A549 (cell line): ENCODE measurements around the gene TRIM50. TPM values are rescaled to one million over a fixed set of nuclear protein-coding genes. Genes with fewer than 3 reads are reported as not detected.

Experiments used
- ATAC-seq, 2 experiments: fragments of 200-7000 bp in 1 of 2; fragments of >200 bp in 1 of 2; cut with Nextera tagmentation in 1 of 2; cut with Tn5 transposase in 1 of 2; 3 replicates each; pipeline versions ENCODE4 v1.8.0 to v1.9.1; 2018 to 2020; ENCODE audit warnings: mild to moderate bottlenecking in 1 of 2, moderate library complexity in 1 of 2
- CTCF ChIA-PET: fragments of 300-600 bp; sonication (Branson Sonifier 250); formaldehyde crosslinking; extraction: SDS; loops from one replicate; lab custom pipeline; 2021; ENCODE audit warnings: antibody characterized with exemption, inconsistent platforms; lab: Yijun Ruan, JAX
- POLR2A ChIA-PET: fragments of 350-600 bp; formaldehyde crosslinking; extraction: SDS; loops from one replicate; lab custom pipeline; 2021; ENCODE audit warnings: antibody characterized with exemption, inconsistent platforms; lab: Yijun Ruan, JAX
- DNase-seq, 2 experiments: peaks; one replicate each; pipeline versions ENCODE4 v3.0.0 to v3.0.0-alpha.2; 2011 to 2016; ENCODE audit warnings: low read depth in 1 of 2, low spot score in 1 of 2
- FAIRE-seq: peaks from 2 replicates; lab custom pipeline; 2011; peaks lifted over from hg19 to GRCh38; lab: Jason Lieb, UNC
- H3K27ac ChIP-seq, 2 experiments: fragments of >200 bp; sonication (Bioruptor Twin); formaldehyde crosslinking; 3 replicates each; pipeline ENCODE4 v1.5.1; 2016 to 2017
- H3K4me1 ChIP-seq: fragments of >200 bp; sonication (Bioruptor Twin); formaldehyde crosslinking; 3 replicates; pipeline ENCODE4 v1.6.1; 2016
- H3K4me2 ChIP-seq: fragments of >200 bp; sonication (Bioruptor Twin); formaldehyde crosslinking; 3 replicates; pipeline ENCODE4 v1.6.1; 2016
- H3K4me3 ChIP-seq: fragments of >200 bp; sonication (Bioruptor Twin); formaldehyde crosslinking; 3 replicates; pipeline ENCODE4 v1.5.1; 2016
- H3K9me3 ChIP-seq: fragments of >200 bp; sonication (Bioruptor Twin); formaldehyde crosslinking; 3 replicates; pipeline ENCODE4 v1.6.1; 2016
- BHLHE40 ChIP-seq: IDR thresholded peaks from 2 replicates; pipeline ENCODE4 v1.6.1; 2012; ENCODE audit warnings: low read depth, low read length, inconsistent platforms
- CHD2 ChIP-seq: fragments of 150-350 bp; IDR thresholded peaks from 2 replicates; pipeline ENCODE4 v1.6.1; 2014; ENCODE audit warnings: low read length; ENCODE audit not compliant: partially characterized antibody
- CHD4 ChIP-seq: fragments of 200-600 bp; sonication (generic); IDR thresholded peaks from 2 replicates; pipeline ENCODE4 v1.6.1; 2016; ENCODE audit warnings: antibody characterized with exemption, mild to moderate bottlenecking, borderline replicate concordance
- EHF ChIP-seq: fragments of 250-450 bp; sonication (Bioruptor Pico); IDR thresholded peaks from 2 replicates; pipeline ENCODE4 v1.5.0; 2020; ENCODE audit warnings: mild to moderate bottlenecking
- EHMT2 ChIP-seq: fragments of 200-600 bp; sonication (generic); IDR thresholded peaks from 2 replicates; pipeline ENCODE4 v1.6.1; 2016; ENCODE audit warnings: antibody characterized with exemption, low read depth, mild to moderate bottlenecking, moderate library complexity
- FOSL2 ChIP-seq, 2 experiments: fragments of 450-650 bp in 1 of 2; fragments of >200 bp in 1 of 2; sonication (Bioruptor Twin) in 1 of 2; formaldehyde crosslinking; IDR thresholded peaks; 2 replicates each; pipeline versions ENCODE4 v1.5.0 to v1.6.1; 2016 to 2020; ENCODE audit warnings: mild to moderate bottlenecking in 1 of 2, moderate library complexity in 1 of 2
- HDAC2 ChIP-seq: fragments of 200-600 bp; sonication (generic); IDR thresholded peaks from 2 replicates; pipeline ENCODE4 v1.6.1; 2016
- HOXA7 ChIP-seq: fragments of 250-450 bp; sonication (Bioruptor Pico); IDR thresholded peaks from 2 replicates; pipeline ENCODE4 v1.5.0; 2020; ENCODE audit warnings: mild to moderate bottlenecking, moderate library complexity
- HOXB13 ChIP-seq: fragments of 250-450 bp; sonication (Bioruptor Pico); IDR thresholded peaks from 2 replicates; pipeline ENCODE4 v1.5.0; 2020; ENCODE audit warnings: low read depth, mild to moderate bottlenecking, moderate library complexity
- HOXB5 ChIP-seq: fragments of 250-450 bp; sonication (Bioruptor Pico); IDR thresholded peaks from 2 replicates; pipeline ENCODE4 v1.5.0; 2020; ENCODE audit warnings: mild to moderate bottlenecking, moderate library complexity
- KDM1A ChIP-seq: fragments of 200-600 bp; sonication (generic); IDR thresholded peaks from 2 replicates; pipeline ENCODE4 v1.6.1; 2016; ENCODE audit warnings: low read depth, mild to moderate bottlenecking
- MAFK ChIP-seq: fragments of 450-650 bp; IDR thresholded peaks from 2 replicates; pipeline ENCODE4 v1.6.1; 2014; ENCODE audit not compliant: partially characterized antibody
- MAZ ChIP-seq: fragments of 150-350 bp; IDR thresholded peaks from 2 replicates; pipeline ENCODE4 v1.6.1; 2014; ENCODE audit warnings: antibody characterized with exemption, low read depth, low read length, borderline replicate concordance
- NFE2L2 ChIP-seq: fragments of 150-350 bp; conservative IDR thresholded peaks from 2 replicates; pipeline ENCODE4 v1.6.1; 2014; ENCODE audit warnings: low read length
- NPAS2 ChIP-seq: fragments of 250-450 bp; sonication (Bioruptor Pico); IDR thresholded peaks from 2 replicates; pipeline ENCODE4 v1.8.0; 2022; ENCODE audit warnings: mild to moderate bottlenecking, moderate library complexity, borderline replicate concordance
- POLR2AphosphoS2 ChIP-seq: conservative IDR thresholded peaks from 2 replicates; pipeline ENCODE4 v1.6.1; 2012; ENCODE audit warnings: low read length, improper control_type of control experiment, inconsistent platforms
- RAD21 ChIP-seq, 2 experiments: fragments of >200 bp in 1 of 2; sonication (Bioruptor Twin) in 1 of 2; formaldehyde crosslinking in 1 of 2; IDR thresholded peaks in 1 of 2; conservative IDR thresholded peaks in 1 of 2; 2 replicates in 1 of 2; 3 replicates in 1 of 2; pipeline ENCODE4 v1.6.1; 2012 to 2018; ENCODE audit warnings: inconsistent platforms in 1 of 2
- RARB ChIP-seq: fragments of 250-450 bp; sonication (Bioruptor Pico); IDR thresholded peaks from 2 replicates; pipeline ENCODE4 v1.8.0; 2021; ENCODE audit warnings: mild to moderate bottlenecking, moderate library complexity
- RCOR1 ChIP-seq: fragments of 150-350 bp; IDR thresholded peaks from 2 replicates; pipeline ENCODE4 v1.6.1; 2014; ENCODE audit warnings: antibody characterized with exemption, low read length, low read depth
- WGBS: methylation state at CpG from one replicate; pipeline ENCODE4 v1.1.6; 2017; ENCODE audit errors: missing lambda C conversion rate; 5-methylcytosine and 5-hydroxymethylcytosine counted together
- polyA plus RNA-seq, 4 experiments: library from polyadenylated mRNA; depleted of rRNA in 3 of 4; stranded (reverse); fragments of >200 nt; fragmentation: RNase III in 1 of 4; extraction: RNeasy Plus Mini Kit Qiagen cat#74134 plus additional on column Dnase treatment in 1 of 4; gene quantifications; 2 replicates in 3 of 4; 3 replicates in 1 of 4; pipeline ENCODE4 v1.2.3, GENCODE V29; 2011 to 2017
- TF ChIP-seq, protein P1 (sequence below): fragments of 450-650 bp; IDR thresholded peaks from 2 replicates; pipeline ENCODE4 v1.6.1; 2014; ENCODE audit warnings: antibody characterized with exemption
- TF ChIP-seq, protein P2 (sequence below): IDR thresholded peaks from 2 replicates; pipeline ENCODE4 v1.6.1; 2012
- TF ChIP-seq, protein P3 (sequence below): fragments of 250-450 bp; sonication (Bioruptor Pico); IDR thresholded peaks from 2 replicates; pipeline ENCODE4 v1.5.0; 2021; ENCODE audit warnings: mild to moderate bottlenecking, moderate library complexity, borderline replicate concordance
- TF ChIP-seq, protein P4 (sequence below): fragments of 200-600 bp; sonication (generic); IDR thresholded peaks from 2 replicates; pipeline ENCODE4 v1.6.1; 2016; ENCODE audit warnings: antibody characterized with exemption, mild to moderate bottlenecking, moderate library complexity
- TF ChIP-seq, protein P5 (sequence below): fragments of >200 bp; sonication (Bioruptor Twin); formaldehyde crosslinking; IDR thresholded peaks from 2 replicates; pipeline ENCODE4 v1.6.1; 2016

TRIM50 gene
- polyA plus RNA-seq, 2 of the 4 experiments (the other 2 are of a cell fraction), result not detected

DNA sequence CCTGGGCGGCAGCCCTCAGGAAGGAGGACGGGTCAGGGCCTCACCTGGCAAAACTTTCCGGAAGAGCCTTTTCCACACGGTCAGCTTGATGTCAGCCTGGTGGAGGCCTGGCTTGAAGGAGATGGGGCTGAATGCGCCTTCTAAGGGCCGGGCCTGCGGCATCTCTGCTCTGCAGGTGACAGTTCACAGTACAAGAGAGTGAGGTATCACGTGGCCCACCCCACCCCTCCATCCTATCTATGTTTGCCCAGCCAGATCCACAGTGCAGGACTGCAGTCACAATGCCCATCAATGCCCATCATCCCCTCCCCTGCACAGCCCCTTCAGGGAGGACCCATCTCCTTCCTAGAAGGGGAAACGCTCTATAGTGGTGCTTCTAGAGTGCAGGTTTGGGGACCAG lies 11.4 kb downstream of the TRIM50 start:
- ChIA-PET POLR2A (no interaction called here), CTCF (interaction anchor here (1.0 to 2.1 kb wide), 2 partner anchors 15 to 135 kb away, joined by 4 to 6 read pairs; no protein-coding TSS in a partner anchor)
- H3K9me3 ChIP-seq, result no peaks in the 10 kb centered on the region
- no peak overlapping the region for H3K4me3 ChIP-seq
- H3K4me1 ChIP-seq, result no peaks in the 10 kb centered on the region
- TF ChIP-seq, protein P1, sequence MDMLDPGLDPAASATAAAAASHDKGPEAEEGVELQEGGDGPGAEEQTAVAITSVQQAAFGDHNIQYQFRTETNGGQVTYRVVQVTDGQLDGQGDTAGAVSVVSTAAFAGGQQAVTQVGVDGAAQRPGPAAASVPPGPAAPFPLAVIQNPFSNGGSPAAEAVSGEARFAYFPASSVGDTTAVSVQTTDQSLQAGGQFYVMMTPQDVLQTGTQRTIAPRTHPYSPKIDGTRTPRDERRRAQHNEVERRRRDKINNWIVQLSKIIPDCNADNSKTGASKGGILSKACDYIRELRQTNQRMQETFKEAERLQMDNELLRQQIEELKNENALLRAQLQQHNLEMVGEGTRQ, result no peak
- TF ChIP-seq, protein P2, sequence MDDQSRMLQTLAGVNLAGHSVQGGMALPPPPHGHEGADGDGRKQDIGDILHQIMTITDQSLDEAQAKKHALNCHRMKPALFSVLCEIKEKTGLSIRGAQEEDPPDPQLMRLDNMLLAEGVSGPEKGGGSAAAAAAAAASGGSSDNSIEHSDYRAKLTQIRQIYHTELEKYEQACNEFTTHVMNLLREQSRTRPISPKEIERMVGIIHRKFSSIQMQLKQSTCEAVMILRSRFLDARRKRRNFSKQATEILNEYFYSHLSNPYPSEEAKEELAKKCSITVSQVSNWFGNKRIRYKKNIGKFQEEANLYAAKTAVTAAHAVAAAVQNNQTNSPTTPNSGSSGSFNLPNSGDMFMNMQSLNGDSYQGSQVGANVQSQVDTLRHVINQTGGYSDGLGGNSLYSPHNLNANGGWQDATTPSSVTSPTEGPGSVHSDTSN, result no peak
- TF ChIP-seq BHLHE40 (no peak), HOXB5 (CRISPR knock-in tag) (no peak), CHD2 (no peak), RARB (CRISPR knock-in tag) (no peak), EHMT2 (no peak), FOSL2 (IDR thresholded peaks at IDR 0.05) (no peak), FOSL2 (CRISPR knock-in tag; IDR thresholded peaks at IDR 0.05) (no peak), EHF (CRISPR knock-in tag) (no peak), NPAS2 (CRISPR knock-in tag) (no peak), CHD4 (no peak), RAD21 (conservative IDR thresholded peaks at IDR 0.05 in 1 of 2, IDR thresholded peaks at IDR 0.05 in 1 of 2) (no peak), RCOR1 (no peak), HOXA7 (CRISPR knock-in tag) (no peak), KDM1A (no peak), HOXB13 (CRISPR knock-in tag) (no peak)
- TF ChIP-seq, protein P3, sequence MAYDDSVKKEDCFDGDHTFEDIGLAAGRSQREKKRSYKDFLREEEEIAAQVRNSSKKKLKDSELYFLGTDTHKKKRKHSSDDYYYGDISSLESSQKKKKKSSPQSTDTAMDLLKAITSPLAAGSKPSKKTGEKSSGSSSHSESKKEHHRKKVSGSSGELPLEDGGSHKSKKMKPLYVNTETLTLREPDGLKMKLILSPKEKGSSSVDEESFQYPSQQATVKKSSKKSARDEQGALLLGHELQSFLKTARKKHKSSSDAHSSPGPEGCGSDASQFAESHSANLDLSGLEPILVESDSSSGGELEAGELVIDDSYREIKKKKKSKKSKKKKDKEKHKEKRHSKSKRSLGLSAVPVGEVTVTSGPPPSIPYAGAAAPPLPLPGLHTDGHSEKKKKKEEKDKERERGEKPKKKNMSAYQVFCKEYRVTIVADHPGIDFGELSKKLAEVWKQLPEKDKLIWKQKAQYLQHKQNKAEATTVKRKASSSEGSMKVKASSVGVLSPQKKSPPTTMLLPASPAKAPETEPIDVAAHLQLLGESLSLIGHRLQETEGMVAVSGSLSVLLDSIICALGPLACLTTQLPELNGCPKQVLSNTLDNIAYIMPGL (CRISPR knock-in tag), result no peak
- TF ChIP-seq, protein P4, sequence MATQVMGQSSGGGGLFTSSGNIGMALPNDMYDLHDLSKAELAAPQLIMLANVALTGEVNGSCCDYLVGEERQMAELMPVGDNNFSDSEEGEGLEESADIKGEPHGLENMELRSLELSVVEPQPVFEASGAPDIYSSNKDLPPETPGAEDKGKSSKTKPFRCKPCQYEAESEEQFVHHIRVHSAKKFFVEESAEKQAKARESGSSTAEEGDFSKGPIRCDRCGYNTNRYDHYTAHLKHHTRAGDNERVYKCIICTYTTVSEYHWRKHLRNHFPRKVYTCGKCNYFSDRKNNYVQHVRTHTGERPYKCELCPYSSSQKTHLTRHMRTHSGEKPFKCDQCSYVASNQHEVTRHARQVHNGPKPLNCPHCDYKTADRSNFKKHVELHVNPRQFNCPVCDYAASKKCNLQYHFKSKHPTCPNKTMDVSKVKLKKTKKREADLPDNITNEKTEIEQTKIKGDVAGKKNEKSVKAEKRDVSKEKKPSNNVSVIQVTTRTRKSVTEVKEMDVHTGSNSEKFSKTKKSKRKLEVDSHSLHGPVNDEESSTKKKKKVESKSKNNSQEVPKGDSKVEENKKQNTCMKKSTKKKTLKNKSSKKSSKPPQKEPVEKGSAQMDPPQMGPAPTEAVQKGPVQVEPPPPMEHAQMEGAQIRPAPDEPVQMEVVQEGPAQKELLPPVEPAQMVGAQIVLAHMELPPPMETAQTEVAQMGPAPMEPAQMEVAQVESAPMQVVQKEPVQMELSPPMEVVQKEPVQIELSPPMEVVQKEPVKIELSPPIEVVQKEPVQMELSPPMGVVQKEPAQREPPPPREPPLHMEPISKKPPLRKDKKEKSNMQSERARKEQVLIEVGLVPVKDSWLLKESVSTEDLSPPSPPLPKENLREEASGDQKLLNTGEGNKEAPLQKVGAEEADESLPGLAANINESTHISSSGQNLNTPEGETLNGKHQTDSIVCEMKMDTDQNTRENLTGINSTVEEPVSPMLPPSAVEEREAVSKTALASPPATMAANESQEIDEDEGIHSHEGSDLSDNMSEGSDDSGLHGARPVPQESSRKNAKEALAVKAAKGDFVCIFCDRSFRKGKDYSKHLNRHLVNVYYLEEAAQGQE, result no peak
- no peak overlapping the region for H3K27ac ChIP-seq
- DNase-seq (no peak), ATAC-seq (no peak), FAIRE-seq (no peak)
- no peak overlapping the region for H3K4me2 ChIP-seq
- WGBS, result 80% methylated on average over 8 of the region's 9 CpGs

DNA sequence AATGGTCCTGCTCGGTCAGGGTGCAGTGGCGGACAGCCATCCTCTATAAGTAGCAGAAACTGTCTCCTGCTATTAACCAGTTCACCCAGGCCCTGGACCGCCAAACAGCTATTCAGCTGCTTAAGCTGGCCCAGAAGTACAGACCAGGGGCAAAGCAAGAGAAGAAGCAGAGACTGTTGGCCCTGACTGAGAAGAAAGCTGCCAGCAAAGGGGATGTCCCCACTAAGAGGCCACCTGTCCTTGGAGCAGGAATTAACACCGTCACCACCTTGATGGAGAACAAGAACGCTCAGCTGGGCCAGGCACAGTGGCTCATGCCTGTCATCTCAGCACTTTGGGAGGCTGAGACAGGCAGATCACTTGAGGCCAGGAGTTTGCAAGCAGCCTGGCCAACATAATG lies 13.6 kb downstream of the TRIM50 start:
- ChIA-PET POLR2A (no interaction called here), CTCF (interaction anchor here (0.9 to 1.5 kb wide), 4 partner anchors 8 to 137 kb away, joined by 3 to 5 read pairs (median 4); no protein-coding TSS in a partner anchor)
- Histone ChIP-seq H3K4me3 (no peak overlapping the region), H3K4me1 (peaks cover 2% of the 10 kb centered on the region; the same call in 1 of the 3 replicates), H3K4me2 (no peak overlapping the region), H3K9me3 (no peaks in the 10 kb centered on the region), H3K27ac (no peak overlapping the region)
- 80% methylated on average over 5 of the region's 5 CpGs for WGBS
- FAIRE-seq, result no peak
- DNase-seq, result no peak
- ATAC-seq, result no peak
- TF ChIP-seq KDM1A (no peak), CHD2 (no peak), MAFK (no peak), NFE2L2 (no peak), MAZ (no peak), POLR2AphosphoS2 (no peak), HDAC2 (no peak)
- TF ChIP-seq, protein P5, sequence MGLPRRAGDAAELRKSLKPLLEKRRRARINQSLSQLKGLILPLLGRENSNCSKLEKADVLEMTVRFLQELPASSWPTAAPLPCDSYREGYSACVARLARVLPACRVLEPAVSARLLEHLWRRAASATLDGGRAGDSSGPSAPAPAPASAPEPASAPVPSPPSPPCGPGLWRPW, result no peak
- TF ChIP-seq, protein P2, result no peak
- TF ChIP-seq, protein P1, result no peak
- TF ChIP-seq, protein P3 (CRISPR knock-in tag), result no peak
